ENCODE results near the gene PUS10.
A peak's percentile ranks its signal among the peaks of the same experiment; 100 is the strongest.
"Not testable (repeated sequence)": the region's sequence is repeated elsewhere in the genome, so short reads cannot be mapped to it uniquely, and the experiment has no call there.

Gene PUS10

DNA sequence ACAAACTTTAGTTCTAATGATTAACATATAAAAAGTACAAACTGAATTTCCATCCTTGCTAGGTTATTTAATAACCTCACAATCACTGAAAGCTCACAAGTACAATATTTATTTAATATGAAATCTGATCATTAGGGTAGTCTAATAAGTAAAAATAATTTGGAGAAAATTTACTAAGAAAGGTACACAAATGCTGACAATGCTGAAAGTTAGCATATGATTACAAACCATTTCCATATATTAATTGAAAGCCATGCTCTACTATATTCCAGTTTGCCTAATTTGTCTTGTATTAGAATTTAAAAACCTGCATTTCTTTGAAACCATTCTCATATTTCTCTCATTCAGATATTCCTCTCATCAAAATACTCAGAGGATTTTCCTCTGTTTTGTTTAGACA lies 8.7 kb downstream of the PUS10 start:
- no peak for DNase-seq

DNA sequence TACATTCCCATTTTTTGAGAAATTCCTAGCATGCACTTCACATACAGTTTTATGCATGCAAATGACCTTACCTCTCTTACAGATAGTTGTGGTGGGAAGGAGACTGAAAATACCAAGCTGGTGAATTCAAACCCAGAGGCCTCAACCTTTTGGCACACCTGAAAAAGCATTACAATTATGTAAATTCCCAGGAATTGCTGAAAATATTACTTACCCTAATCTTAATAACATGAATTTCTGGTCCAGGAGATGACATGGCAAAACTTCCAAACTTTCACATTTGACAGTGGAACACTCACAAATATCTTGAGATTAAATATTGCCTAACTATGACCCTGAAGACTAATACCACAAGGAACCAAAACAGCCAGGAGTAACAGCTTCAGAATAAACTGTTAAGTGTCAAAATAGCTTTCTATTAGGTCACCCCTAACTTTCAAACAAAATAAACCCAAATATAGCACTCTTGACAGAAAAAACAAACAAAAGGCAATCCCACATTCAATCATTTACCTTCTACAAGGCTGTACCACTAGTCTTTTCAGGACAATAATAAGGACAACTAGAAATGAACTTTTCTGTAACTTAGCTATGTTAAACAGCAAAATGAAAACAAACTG lies 11.5 kb downstream of the PUS10 start:
- no peak for DNase-seq

DNA sequence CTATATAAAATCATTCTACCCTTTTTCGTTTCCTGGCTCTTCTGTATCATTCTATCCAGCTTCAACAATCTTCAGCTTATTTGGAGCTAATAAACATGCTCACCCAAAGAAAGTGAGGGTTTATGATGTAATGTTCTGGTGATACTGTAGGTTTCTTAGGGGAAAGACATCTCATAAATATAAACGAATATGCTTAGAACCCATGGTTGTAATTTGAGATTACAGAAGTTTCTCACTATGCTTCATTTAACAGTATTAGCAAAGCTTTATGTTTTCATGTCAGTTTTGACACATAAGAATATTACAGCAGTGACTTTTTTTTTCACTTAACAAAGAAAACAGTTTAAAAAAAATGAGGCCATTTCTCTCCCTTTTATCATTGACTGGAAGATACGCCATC lies 12.3 kb downstream of the PUS10 start:
- DNase-seq, result no peak

DNA sequence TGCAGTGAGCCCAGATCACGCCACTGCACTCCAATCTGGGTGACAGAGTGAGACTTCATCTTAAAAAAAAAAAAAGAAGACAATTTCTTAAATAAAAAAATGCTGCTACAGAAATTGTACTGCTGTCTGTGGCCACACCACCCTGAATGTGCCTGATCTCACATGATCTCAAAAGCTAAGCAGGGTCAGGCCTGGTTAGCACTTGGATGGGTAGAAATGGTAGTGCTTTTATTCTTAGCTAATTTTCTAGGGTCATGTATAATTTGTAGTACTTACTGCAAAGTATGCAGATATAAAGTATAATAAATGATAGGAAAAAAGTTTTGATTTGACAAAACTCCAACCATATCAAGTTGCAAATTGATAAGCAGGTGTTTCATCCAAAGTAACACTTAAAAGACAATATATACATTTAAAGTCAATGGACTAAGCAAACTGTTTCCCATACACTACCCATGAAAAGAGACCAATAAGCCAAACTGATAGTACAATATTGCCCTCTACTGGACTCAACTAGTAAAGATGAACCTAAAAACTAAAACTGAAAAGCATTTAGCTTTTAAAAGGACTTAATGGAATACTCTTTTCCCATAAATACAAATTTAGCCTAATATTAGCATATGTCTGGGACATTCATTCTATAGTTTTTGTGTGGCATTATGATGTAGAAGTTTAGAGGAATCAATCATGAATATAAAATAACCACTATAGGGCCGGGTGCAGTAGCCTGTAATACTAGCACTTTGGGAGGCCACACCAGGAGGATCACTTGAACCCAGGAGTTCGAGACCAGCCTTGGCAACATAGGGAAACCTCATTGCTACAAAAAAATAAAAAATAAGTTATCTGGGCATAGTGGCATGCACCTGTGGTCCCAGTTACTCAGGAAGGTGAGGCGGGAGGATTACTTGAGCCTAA lies 19.2 kb downstream of the PUS10 start:
- DNase-seq, result peak; percentile 43

DNA sequence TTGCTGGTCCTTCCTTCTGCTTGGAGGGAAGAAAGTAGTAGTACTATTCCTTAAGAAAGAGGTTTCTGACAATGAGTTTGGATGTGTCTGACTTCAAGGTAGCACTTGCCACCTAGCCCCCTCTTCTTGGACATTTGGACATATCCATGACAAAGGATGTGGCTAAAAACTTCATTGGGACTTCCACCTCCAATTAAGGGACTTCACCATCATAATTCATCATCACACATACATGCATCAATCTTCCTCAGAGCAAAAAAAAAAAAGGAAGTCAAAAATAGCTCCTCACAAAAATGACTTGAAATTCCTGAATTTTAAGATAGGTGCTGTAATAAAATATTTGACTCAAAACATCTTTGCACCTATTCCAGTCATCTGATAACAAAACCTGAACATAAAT lies 23.9 kb downstream of the PUS10 start:
- DNase-seq, result no peak

DNA sequence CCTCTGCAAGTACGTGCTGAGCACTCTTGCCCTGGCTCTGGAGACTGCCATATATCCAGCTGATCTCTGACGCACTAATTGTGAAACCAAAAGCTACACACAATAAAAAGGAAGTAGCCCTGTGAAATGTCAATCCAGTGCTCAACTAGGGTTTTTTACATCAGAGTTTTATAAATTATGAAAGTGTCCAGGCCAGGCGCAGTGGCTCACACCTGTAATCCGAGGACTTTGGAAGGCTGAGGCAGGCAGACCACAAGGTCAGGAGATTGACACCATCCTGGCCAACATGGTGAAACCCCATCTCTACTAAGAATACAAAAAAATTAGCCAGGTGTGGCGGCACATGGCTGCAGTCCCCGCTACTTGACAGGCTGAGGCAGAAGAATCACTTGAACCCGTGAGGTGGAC lies 25.1 kb downstream of the PUS10 start:
- DNase-seq, result no peak

DNA sequence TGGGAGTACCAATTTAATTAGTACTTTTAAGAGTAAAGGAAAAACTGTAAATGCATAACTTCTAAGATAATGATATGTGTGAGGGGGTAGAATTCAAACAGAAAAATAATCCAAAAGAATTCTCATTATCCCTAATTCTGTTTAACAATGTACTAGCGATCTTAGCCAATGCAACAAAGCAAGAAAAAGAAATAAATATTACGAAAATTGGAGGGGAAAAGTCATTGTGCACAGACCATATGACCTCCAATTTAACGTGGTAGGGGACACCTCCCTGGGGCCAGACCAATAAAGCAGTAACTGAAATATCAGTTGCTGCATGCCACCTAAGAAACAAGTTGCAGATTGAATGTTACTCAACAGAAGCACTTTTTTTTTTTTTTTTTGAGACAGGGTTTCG lies 26.4 kb downstream of the PUS10 start:
- DNase-seq, result no peak

DNA sequence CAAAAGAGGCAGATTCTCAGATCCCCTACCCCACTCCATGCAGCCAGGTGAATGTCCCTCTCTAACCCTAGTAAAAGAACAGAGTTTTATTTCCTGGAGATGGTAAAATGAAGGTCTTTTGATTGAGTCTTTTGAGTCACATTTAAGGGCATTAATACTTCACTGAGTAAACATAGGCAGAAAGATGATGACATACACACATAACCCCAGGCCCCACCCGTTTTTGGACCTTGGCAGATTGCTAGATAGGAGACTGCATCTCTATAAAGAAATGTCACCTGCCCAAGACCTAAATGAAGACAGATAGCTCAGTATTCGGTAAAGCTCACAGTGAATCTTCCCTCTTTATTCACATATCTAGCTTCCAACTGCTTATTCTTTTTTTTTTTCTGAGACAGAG lies 28.8 kb downstream of the PUS10 start:
- no peak for DNase-seq

DNA sequence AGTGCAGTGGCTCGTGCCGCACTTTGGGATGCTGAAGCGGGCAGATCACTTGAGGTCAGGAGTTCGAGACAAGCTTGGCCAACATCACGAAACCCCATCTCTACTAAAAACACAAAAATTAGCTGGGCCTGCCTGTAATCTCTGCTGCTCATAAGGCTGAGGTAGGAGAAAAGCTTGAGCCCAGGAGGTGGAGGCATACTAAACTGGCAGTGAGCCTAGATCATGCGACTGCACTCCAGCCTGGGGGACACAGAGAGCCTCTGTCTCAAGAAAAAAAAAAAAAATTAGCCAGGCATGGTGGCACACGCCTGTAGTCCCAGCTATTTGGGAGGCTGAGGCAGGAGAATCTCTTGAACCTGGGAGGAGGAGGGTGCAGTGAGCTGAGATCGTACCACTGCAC lies 30.4 kb downstream of the PUS10 start:
- DNase-seq, result not testable (repeated sequence)

DNA sequence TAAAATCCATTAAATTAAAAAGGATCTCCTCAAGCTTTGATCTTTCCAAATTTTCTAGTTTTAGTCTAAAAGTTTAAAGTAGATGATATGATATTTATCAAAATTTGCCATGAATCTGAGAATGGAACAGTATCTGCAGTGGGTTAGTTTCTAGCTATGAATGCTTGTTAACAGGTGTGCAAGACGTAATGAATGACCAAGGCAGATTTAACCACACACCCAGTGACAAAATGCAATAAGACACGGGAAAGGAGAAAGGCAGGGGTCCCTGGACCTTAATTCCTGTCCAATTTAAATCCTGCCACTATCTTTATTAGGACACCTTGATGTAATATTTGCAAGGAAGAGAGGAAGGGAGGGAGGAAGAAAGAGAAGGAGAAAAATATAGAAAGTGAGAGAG lies 31.0 kb downstream of the PUS10 start:
- DNase-seq, result no peak

DNA sequence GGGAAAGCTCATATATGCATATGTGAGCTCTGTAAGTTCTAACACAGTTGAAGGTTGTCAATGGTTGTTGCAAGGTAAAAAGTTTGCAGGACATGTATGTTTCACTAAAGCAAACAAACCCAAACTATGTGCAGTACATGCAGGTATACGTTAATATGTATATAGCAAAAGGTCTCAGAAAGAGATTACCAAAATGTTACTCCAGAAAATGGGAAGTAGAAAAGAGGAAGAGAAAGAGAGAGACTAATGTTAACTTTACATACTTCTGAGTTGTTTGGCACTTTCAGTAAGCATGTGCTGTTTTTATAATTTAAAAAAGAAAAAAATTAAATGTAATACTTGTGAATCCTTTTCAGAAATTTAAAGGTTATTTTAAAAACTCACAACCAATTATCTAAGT lies 33.3 kb downstream of the PUS10 start:
- no peak for DNase-seq

DNA sequence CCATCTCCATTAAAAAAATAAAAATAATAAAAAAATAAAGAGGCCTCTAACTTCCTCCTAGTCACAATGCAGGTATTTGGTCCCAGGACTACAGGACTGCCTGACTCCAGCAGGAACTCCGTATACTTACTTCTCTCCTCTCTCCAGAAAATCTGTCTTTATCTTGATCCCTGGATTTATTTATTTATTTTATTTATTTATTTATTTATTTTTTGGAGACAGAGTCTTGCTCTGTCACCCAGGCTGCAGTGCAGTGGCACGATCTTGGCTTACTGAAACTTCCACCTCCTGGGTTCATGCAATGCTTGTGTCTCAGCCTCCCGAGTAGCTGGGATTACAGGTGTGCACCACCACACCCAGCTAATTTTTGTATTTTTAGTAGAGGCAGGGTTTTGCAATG lies 36.0 kb downstream of the PUS10 start:
- DNase-seq, result not testable (repeated sequence)

DNA sequence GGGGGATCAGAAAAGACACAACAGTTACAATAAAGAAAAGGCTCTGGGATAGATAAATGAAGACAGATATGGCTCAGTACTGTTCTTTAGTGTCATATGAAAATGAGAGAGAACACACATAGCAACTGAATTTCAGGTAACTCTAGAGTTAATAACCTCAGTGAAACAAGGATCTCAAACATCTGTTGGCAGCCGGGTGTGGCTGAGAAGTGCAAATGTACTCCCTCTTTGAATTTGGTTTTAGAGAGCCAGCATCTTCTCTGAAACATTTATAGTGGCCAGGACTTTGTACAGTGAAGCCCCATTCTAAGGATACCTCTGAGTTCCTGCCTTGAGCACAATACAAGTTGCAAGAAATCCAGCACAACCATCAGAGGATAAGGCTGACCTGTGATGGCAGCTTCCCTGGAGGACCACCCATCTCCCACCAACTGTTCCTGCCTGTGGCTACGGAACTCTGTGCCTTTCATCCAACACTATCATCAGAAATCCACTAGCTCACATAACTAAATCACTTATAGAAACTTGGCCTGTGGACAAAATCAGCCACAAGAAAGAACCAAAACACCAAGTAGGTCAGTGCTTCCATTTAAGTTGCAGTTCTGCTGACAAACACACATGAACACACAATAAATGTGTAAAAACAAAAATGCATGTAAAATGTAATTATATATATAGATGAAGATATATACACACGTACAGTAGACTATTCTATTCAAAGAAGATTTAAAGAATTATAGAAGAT lies 37.8 kb downstream of the PUS10 start:
- no peak for DNase-seq

DNA sequence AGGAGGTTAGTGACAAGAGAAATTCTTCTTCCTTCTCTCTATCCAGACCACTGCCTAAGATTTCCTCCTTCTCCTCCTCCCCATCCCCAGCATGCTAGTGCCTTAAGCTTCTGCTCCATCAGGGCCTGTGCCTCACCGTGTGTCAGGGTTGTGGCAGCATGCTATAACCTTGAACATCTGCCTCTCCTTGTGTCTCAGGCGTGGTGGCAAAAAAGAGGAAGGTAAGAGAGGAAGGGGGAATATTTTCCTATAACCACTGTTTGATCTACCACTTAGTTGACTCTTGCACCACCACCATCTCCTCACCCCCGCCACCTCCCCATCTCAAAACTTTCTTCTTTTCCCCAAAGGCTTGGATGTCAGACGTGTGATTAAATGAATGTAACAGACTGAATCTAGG lies 38.8 kb downstream of the PUS10 start:
- DNase-seq, result no peak

DNA sequence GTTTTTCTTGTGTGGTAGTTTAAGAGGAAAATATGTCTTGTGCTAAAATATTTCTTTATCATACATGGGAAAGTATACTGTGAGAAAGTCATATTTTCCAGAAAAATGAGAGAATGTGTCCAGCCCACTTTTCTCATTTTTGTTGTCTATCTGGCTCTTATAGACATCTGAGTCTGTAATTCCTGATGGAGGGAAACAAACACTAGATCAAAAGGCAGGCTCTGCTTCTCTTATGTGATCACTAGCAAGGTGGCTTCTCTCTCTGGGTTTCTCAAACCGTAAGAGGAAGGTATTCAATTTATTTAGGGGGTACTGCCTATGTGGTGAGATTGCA lies 40.5 kb downstream of the PUS10 start:
- no peak for DNase-seq

DNA sequence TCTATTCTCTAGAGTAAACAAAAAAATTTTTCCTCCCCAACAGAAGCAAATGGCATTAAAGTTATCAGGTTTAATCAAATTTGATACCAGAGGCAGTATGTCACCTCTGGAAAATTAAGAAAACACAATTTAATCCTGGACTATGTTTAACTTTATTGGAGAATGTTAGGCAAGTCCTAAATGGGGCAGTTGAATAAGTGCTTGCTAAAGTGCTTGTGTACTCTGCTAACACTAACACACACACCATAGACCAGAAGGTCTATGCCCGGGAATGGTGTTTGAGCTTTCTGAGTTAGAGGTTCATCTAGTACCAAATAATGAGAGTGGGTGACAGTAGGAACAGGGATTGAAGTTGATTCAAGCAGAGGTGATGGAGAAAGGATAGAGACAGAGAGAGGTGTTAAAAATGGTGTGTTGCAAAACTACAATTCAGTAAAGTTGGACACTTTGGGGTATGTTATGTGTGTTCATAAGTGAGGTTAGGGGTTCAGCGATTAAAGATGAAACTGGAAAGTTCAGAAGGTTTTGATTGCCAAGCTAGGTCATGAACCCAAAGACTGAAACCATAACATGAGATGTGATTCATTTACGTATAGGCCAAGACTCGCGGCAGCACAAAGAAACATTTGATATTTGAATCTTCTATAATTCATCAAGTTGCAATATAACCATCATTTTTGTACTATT lies 41.0 kb downstream of the PUS10 start:
- no peak for DNase-seq

DNA sequence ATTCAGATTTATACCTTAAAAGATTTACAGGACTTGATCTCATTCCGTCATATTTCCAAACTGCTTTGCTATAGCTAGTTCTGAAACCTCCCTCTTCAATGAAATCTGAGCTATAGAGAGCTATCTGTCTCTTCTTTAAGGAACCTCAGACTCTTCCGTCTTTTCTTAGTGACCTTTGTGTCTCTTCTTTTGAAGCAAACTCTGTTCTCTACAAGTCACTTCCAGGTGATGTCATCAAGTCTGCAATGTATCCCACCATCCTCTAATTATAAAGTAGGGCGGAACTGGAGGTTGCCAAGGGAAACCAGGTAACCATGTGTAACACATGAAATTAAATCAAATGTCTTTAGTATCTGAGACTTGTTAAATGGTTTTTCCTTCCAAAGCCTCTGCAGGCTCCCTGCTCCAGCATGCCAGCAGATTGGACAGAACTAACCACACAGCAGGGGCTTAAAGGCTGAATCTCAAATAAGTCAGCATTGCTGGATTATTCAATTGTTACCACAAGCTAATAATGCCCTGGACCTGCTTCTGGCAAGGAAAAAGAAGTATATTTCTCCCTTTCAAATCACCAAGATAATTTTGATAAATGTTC lies 41.7 kb downstream of the PUS10 start:
- no peak for DNase-seq

DNA sequence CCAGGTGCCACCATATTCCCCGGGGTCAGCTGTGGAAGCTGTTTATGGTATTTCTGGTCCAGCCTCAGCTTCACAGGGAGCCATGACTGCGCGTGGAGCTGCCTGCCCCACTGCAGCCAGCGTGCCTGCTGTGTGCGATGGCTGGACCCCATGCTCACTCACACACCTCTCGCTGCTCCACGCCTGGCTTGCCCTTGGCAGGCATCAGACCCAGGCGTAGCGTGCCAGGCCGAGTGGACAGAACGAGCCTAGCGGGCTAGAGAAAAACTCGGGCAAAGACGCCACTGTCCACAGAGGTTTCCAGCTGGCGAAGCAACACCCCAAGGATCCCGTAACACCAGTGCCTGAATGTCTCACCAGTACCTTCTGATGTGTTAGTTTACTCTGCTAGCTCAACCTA lies 43.4 kb downstream of the PUS10 start:
- DNase-seq, result no peak

DNA sequence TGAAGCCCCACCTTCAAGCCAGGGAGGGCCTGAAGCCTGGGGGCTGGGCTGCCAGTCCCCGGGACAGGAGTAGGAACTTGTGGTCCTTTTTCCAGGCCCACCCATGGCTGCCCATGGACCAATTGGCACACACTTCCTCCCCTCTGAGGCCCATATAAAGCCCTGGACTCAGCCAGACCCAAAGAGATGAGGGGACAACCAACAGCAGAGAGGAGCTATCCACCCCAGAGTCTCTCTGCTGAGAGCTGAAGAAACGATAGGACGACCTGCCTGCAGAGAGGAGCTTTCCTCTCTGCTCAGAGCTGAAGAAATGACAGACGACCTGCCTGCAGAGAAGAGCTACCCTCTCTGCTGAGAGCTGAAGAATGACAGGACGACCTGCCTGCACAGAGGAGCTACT lies 44.4 kb downstream of the PUS10 start:
- no peak for DNase-seq

DNA sequence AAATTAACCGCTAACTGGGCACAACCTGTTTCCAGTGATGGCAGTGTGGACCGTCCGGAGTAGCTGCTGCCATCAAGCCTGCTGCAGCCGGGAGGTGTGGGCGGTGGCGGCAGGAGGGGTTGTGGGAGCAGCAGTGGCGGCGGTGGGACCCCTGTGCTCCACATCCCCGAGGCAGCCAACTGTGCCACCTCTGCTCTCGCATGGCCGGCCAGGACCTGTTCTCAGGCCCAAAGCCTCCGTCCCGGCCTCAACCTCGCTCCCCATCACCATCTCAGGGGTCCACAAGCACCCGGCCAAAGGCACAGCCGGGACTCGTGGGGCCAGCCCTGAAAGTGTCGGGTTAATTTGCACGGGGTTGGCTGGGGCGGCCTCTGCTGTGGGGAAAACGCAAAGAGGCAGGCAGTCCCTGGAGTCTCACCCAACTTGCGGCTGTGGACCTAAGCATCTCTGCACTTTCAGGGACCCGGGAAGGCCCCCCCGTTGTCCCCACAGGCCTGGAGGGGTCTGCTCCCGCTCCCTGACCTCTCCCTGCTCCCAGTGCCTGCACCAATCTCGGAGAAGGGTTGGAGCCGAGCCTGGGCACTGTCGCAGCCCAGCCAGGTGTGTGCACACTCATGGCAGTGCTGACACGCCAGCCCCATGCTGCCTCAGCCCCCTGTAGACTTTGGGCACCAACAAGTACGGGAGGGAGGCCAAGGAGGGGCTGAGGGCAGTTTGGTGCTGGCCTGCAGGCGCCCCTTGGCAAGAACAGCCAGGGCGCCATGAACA lies 45.0 kb downstream of the PUS10 start:
- DNase-seq, result no peak

DNA sequence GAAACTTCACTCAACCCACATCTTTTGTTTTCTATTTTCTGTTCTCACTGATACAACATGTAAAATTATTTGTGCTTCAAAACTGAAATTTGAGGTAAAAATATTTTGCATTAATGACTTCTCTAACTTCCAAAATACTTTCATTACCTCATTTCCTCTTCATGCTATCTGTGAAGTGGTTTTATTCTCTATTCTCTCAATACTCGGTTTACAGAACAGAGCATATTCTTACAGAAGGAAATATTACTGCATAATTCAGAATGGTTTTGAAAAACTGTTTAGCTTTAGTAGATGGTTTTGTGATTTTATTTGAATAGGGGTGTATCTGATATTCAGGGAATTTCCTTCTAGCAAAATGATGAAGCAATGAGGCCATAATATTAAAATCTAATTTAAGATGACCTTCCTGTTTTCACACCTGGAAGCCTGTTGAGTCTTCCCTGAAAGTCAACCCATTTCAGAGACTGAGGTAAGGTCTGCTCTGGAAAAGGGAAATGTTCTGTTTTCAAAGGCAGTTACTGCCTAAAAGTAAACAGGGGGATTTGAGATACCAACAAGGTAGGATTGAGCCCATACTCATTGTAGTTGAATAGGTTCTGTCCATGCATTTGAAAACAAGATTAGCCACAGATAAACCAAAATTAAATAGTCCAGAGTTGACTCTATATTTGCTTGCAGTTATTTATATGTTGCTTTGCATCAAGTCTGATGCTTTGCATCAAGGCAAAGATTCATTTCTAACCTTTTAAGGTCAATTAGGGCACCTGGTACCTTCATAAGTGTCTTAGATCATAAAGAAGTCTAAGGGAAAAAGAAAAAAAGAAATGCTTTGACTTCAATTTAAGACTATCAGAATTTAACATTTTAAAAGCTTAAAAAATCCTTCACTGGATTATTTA lies 51.3 kb downstream of the PUS10 start:
- no peak for DNase-seq

All from fibroblast of skin of right biceps (primary cell).